ENCODE measurements around the gene TMEM54. TPM values are rescaled to one million over a fixed set of nuclear protein-coding genes. Genes with fewer than 3 reads are reported as not detected.

The TMEM54 gene
- total RNA-seq, 1 experiment from 2014 or later, result 102 TPM

DNA sequence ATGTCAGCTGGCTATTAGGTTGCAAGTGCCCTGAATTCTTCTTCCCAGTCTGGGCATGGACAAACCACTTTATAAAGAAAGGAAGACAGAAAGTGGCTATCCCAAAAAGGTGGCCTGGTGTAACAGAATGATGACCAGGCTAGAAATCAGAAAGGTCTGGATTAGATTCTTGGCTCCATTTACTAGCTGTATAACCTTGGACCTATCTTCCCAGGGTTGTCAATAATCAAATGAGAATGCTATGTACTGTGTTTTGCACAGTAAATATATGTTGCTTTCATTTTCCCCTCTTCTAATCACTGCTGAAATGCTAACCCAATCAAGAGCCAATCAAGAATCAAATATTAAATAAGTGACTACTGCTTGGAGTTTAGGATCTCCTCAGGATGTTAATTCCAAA, 43.0 kb upstream of the TMEM54 start:
- Histone ChIP-seq H2AFZ (no peak overlapping the region), H3K36me3 (ENCODE audit: low read depth) (peaks cover 31% of the 10 kb centered on the region; the same call in 1 of the 2 replicates), H3K4me2 (no peak overlapping the region), H3K4me3 (no peak overlapping the region), H3K27me3 (ENCODE audit: insufficient read depth, low read depth) (no peaks in the 10 kb centered on the region), H3K9me3 (ENCODE audit: insufficient read depth, low read depth) (no peaks in the 10 kb centered on the region), H3K27ac (no peak overlapping the region), H4K20me1 (ENCODE audit: insufficient read depth) (no peaks in the 10 kb centered on the region), H3K9me2 (ENCODE audit: insufficient read depth) (no peaks in the 10 kb centered on the region), H3K79me2 (ENCODE audit: low read depth) (no peaks in the 10 kb centered on the region), H3F3A (ENCODE audit: insufficient read depth, low read depth) (peaks cover 6% of the 10 kb centered on the region), H3K4me1 (replicated peaks; ENCODE audit: insufficient read depth) (peaks cover 13% of the 10 kb centered on the region)
- TF ChIP-seq, protein P1, sequence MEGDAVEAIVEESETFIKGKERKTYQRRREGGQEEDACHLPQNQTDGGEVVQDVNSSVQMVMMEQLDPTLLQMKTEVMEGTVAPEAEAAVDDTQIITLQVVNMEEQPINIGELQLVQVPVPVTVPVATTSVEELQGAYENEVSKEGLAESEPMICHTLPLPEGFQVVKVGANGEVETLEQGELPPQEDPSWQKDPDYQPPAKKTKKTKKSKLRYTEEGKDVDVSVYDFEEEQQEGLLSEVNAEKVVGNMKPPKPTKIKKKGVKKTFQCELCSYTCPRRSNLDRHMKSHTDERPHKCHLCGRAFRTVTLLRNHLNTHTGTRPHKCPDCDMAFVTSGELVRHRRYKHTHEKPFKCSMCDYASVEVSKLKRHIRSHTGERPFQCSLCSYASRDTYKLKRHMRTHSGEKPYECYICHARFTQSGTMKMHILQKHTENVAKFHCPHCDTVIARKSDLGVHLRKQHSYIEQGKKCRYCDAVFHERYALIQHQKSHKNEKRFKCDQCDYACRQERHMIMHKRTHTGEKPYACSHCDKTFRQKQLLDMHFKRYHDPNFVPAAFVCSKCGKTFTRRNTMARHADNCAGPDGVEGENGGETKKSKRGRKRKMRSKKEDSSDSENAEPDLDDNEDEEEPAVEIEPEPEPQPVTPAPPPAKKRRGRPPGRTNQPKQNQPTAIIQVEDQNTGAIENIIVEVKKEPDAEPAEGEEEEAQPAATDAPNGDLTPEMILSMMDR (conservative IDR thresholded peaks at IDR 0.05), result no peak
- TF ChIP-seq EZH2 (IDR thresholded peaks at IDR 0.05; ENCODE audit: low read depth), result no peak
- DNase-seq, result no peak
- BruUV-seq (replicated peaks), result no TSS peak
- ChIA-PET POLR2A (ENCODE audit: unreplicated experiment) (no interaction called here), CTCF (interaction anchor here (0.7 kb wide), 1 partner anchor 498 kb away, joined by 5 read pairs; no protein-coding TSS in a partner anchor)
- intact Hi-C loops (cut with micrococcal nuclease; ENCODE audit: unreplicated experiment), result no loop called here

DNA sequence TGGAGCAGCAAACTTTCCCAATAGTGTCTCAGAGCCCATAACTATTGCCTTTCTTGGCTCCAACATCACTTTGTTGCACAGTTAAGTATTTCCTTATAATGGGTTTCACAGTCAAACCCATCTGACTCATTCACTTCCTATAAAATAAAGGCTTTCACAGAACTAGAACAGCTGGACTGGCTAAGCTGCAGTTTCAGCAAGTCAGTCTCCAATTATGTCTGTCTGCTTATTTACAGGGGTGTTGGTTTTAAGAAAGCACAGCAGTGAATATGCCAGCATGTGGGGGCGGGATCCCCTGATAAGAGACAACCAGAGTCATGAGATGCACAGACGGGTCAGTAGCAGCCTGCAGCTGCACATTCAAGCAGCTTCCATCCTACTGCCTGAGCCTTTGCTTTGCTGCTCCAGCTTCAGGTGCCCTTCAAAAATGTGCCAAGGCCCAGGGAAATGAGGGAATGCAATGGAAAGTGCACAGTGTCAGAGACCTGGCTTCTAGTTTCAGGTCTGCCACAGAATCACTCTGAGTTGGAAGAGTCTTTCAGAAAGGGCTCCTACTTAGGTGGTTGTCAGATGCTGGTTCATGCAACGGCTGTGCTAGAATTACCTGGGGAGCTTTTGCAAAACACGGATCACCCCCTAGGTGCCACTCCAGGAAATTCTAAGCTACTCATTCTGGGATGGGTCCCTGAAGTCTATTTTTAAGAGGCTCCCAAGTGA, 38.6 kb upstream of the TMEM54 start:
- POLR2A ChIA-PET (ENCODE audit: unreplicated experiment), result no interaction called here
- BruUV-seq (replicated peaks), result no TSS peak

GRCh38 chr1:32937061-32937460, 35.9 kb upstream of the TMEM54 start:
- H2AFZ ChIP-seq, result no peak overlapping the region
- no peaks in the 10 kb centered on the region for H4K20me1 ChIP-seq (ENCODE audit: insufficient read depth)
- H3K36me3 ChIP-seq (ENCODE audit: low read depth), result peaks cover 9% of the 10 kb centered on the region; the same call in 1 of the 2 replicates
- H3K4me2 ChIP-seq, result no peak overlapping the region
- H3F3A ChIP-seq (ENCODE audit: insufficient read depth, low read depth), result peaks cover 25% of the 10 kb centered on the region
- no peak for DNase-seq
- POLR2A ChIA-PET (ENCODE audit: unreplicated experiment), result interaction anchor here (0.6 kb wide), 1 partner anchor 28 kb away, joined by 5 read pairs; no protein-coding TSS in a partner anchor
- no peaks in the 10 kb centered on the region for H3K9me2 ChIP-seq (ENCODE audit: insufficient read depth)
- no peak overlapping the region for H3K27ac ChIP-seq
- intact Hi-C loops (cut with micrococcal nuclease; ENCODE audit: unreplicated experiment), result no loop called here
- no peaks in the 10 kb centered on the region for H3K9me3 ChIP-seq (ENCODE audit: insufficient read depth, low read depth)
- BruUV-seq (replicated peaks), result no TSS peak
- H3K4me3 ChIP-seq, result no peak overlapping the region
- no peaks in the 10 kb centered on the region for H3K79me2 ChIP-seq (ENCODE audit: low read depth)
- no peaks in the 10 kb centered on the region for H3K27me3 ChIP-seq (ENCODE audit: insufficient read depth, low read depth)
- CTCF ChIA-PET, result interaction anchor here (0.6 kb wide), 1 partner anchor 519 kb away, joined by 5 read pairs; no protein-coding TSS in a partner anchor
- peaks cover 27% of the 10 kb centered on the region for H3K4me1 ChIP-seq (replicated peaks; ENCODE audit: insufficient read depth)
- TF ChIP-seq, protein P1 (conservative IDR thresholded peaks at IDR 0.05), result no peak
- no peak for TF ChIP-seq EZH2 (IDR thresholded peaks at IDR 0.05; ENCODE audit: low read depth)

More for the DNA sequence above, 38.6 kb upstream of the TMEM54 start:
- Histone ChIP-seq H3K27ac (no peak overlapping the region), H3K9me3 (ENCODE audit: insufficient read depth, low read depth) (no peaks in the 10 kb centered on the region), H3K79me2 (ENCODE audit: low read depth) (no peaks in the 10 kb centered on the region), H3K27me3 (ENCODE audit: insufficient read depth, low read depth) (no peaks in the 10 kb centered on the region), H3K4me1 (replicated peaks; ENCODE audit: insufficient read depth) (peaks cover 17% of the 10 kb centered on the region), H3K4me2 (no peak overlapping the region), H3F3A (ENCODE audit: insufficient read depth, low read depth) (peaks cover 12% of the 10 kb centered on the region), H3K36me3 (ENCODE audit: low read depth) (peaks cover 15% of the 10 kb centered on the region; the same call in 1 of the 2 replicates), H3K4me3 (no peak overlapping the region), H4K20me1 (ENCODE audit: insufficient read depth) (no peaks in the 10 kb centered on the region), H3K9me2 (ENCODE audit: insufficient read depth) (no peaks in the 10 kb centered on the region), H2AFZ (no peak overlapping the region)
- CTCF ChIA-PET, result no interaction called here
- DNase-seq, result peak in 1 of 2 experiments; percentile 79
- intact Hi-C loops (cut with micrococcal nuclease; ENCODE audit: unreplicated experiment), result no loop called here
- TF ChIP-seq EZH2 (IDR thresholded peaks at IDR 0.05; ENCODE audit: low read depth), result no peak
- TF ChIP-seq, protein P1 (conservative IDR thresholded peaks at IDR 0.05), result no peak

Measured in PC-9 (cell line).